HG03521 (cell line): Measurements from ENCODE around the gene ZNF697.
A peak's percentile ranks its signal among the peaks of the same experiment; 100 is the strongest.
"Not testable (repeated sequence)": the region's sequence is repeated elsewhere in the genome, so short reads cannot be mapped to it uniquely, and the experiment has no call there.

ENCODE experiments used
- ATAC-seq: cut with Tn5 transposase; IDR thresholded peaks from one replicate; pipeline ENCODE4 v1.9.1; 2021; ENCODE audit warnings: mild to moderate bottlenecking, moderate library complexity; ENCODE audit not compliant: unreplicated experiment

The ZNF697 gene

GRCh38 chr1:119647734-119648619 lies at the start of gene ZNF697:
Gene ZNF697, minus strand, starts transcription at chr1:119648266. Its CDS starts 22,166 bp downstream, at chr1:119626100.
- peak; percentile 60 for ATAC-seq

- no peak for ATAC-seq
Observed at GRCh38 chr1:119697598-119697997, 49.5 kb upstream of the ZNF697 start.

GRCh38 chr1:119696863-119697262 lies 48.8 kb upstream of the ZNF697 start:
- ATAC-seq: not testable (repeated sequence)

GRCh38 chr1:119689511-119689910 lies 41.4 kb upstream of the ZNF697 start:
- ATAC-seq: no peak

- no peak for ATAC-seq
Observed at GRCh38 chr1:119688810-119689209, 40.7 kb upstream of the ZNF697 start.

GRCh38 chr1:119687434-119688079 lies 39.5 kb upstream of the ZNF697 start:
- no peak for ATAC-seq

GRCh38 chr1:119686661-119687060 lies 38.6 kb upstream of the ZNF697 start:
- ATAC-seq: no peak

- no peak for ATAC-seq
Observed at GRCh38 chr1:119683893-119684292, 35.8 kb upstream of the ZNF697 start.

GRCh38 chr1:119682141-119682540 lies 34.1 kb upstream of the ZNF697 start:
- no peak for ATAC-seq

- no peak for ATAC-seq
Observed at GRCh38 chr1:119681560-119681959, 33.5 kb upstream of the ZNF697 start.

- no peak for ATAC-seq
Observed at GRCh38 chr1:119680723-119681122, 32.7 kb upstream of the ZNF697 start.

- no peak for ATAC-seq
Observed at GRCh38 chr1:119680193-119680592, 32.1 kb upstream of the ZNF697 start.

GRCh38 chr1:119679223-119679622 lies 31.2 kb upstream of the ZNF697 start:
- no peak for ATAC-seq

- no peak for ATAC-seq
Observed at GRCh38 chr1:119676571-119677206, 28.6 kb upstream of the ZNF697 start.

GRCh38 chr1:119675349-119676345 lies 27.6 kb upstream of the ZNF697 start:
- ATAC-seq: no peak

- no peak for ATAC-seq
Observed at GRCh38 chr1:119674835-119675289, 26.8 kb upstream of the ZNF697 start.

GRCh38 chr1:119674111-119674526 lies 26.1 kb upstream of the ZNF697 start:
- ATAC-seq: no peak

- ATAC-seq: no peak
Observed at GRCh38 chr1:119673171-119673940, 25.3 kb upstream of the ZNF697 start.

GRCh38 chr1:119670898-119671297 lies 22.8 kb upstream of the ZNF697 start:
- no peak for ATAC-seq

GRCh38 chr1:119667173-119667572 lies 19.1 kb upstream of the ZNF697 start:
- ATAC-seq: no peak
